Transverse colon (tissue), 4 donors: ENCODE data around the gene ZNF462. TPM values are rescaled to one million over a fixed set of nuclear protein-coding genes. Genes with fewer than 3 reads are reported as not detected.

ENCODE experiments used
- DNase-seq: peaks from one replicate; pipeline ENCODE4 v3.0.0-alpha.2; 2019
- H3K27ac ChIP-seq, 4 donors: fragments of 200-600 bp; sonication (generic); 2 replicates each; pipeline ENCODE4 v1.5.1; 2016 to 2018; ENCODE audit warnings: inconsistent platforms in 4 of 4
- H3K27me3 ChIP-seq: fragments of 200-600 bp; sonication (generic); 2 replicates; pipeline ENCODE4 v1.5.1; 2017; ENCODE audit warnings: inconsistent platforms
- H3K36me3 ChIP-seq, 4 donors: fragments of 200-600 bp; sonication (generic); 2 replicates each; pipeline ENCODE4 v1.5.1; 2017 to 2019; ENCODE audit warnings: inconsistent platforms in 4 of 4
- H3K4me1 ChIP-seq, 4 donors: fragments of 200-600 bp; sonication (generic); 2 replicates each; pipeline ENCODE4 v1.5.1; 2017 to 2020; ENCODE audit warnings: inconsistent platforms in 4 of 4
- H3K4me3 ChIP-seq, 4 donors: fragments of 200-600 bp; sonication (generic); 1 replicate in 1 of 4; 2 replicates in 3 of 4; pipeline versions ENCODE4 v1.5.1 to v1.6.1; 2017 to 2019; ENCODE audit warnings: inconsistent platforms in 4 of 4
- H3K9me3 ChIP-seq, 2 donors: fragments of 200-600 bp; sonication (generic); 2 replicates each; pipeline ENCODE4 v1.5.1; 2017 to 2019; ENCODE audit warnings: inconsistent platforms in 2 of 2
- EP300 ChIP-seq: sonication (generic); formaldehyde crosslinking; IDR thresholded peaks from one replicate; pipeline ENCODE4 v1.6.1; 2017; ENCODE audit warnings: antibody characterized with exemption, low read depth
- POLR2A ChIP-seq: fragments of 450-650 bp; IDR thresholded peaks from one replicate; pipeline ENCODE4 v1.6.1; 2016; ENCODE audit warnings: antibody characterized with exemption, mild to moderate bottlenecking, moderate library complexity
- POLR2AphosphoS5 ChIP-seq, 3 donors: sonication (generic); formaldehyde crosslinking; IDR thresholded peaks; one replicate each; pipeline ENCODE4 v1.6.1; 2016; ENCODE audit warnings: antibody characterized with exemption in 3 of 3
- WGBS, 2 donors: methylation state at CpG; one replicate each; pipeline ENCODE4 v1.1.5; 2018; ENCODE audit warnings: low coverage in 1 of 2; 5-methylcytosine and 5-hydroxymethylcytosine counted together
- in situ Hi-C, 4 donors: fragments of 200-750 bp; cut with MboI; loops; one replicate each; pipeline versions ENCODE4 v1.15.0 to v1.15.1; 2017; ENCODE audit warnings: low sequenced_read_pairs in 3 of 4, low pct_ligation_motif_present in 1 of 4, low pct_unique_long_range_greater_than_20kb in 1 of 4
- intact Hi-C: fragments of 100-400 bp; cut with DNase I; formaldehyde crosslinking; loops from one replicate; pipeline ENCODE4 v1.15.1; 2023; ENCODE audit warnings: low total_unique reads
- small RNA-seq, 4 donors: library from RNA; depleted of rRNA; stranded (forward); fragments of <200 nt; gene quantifications; one replicate each; pipeline ENCODE3, GENCODE V24; 2016
- total RNA-seq, 4 donors: library from RNA; depleted of rRNA; stranded (reverse); fragments of >200 nt; gene quantifications; one replicate each; pipeline ENCODE4 v1.1.0, GENCODE V29; 2016
- TF ChIP-seq, protein P1 (sequence below), 5 experiments: fragments of 200-600 bp in 3 of 5; fragments of 450-650 bp in 2 of 5; sonication (generic) in 3 of 5; IDR thresholded peaks; 1 replicate in 2 of 5; 2 replicates in 3 of 5; pipeline ENCODE4 v1.5.1; 2016 to 2017; ENCODE audit warnings: antibody characterized with exemption in 5 of 5, inconsistent platforms in 3 of 5, mild to moderate bottlenecking in 2 of 5, moderate library complexity in 1 of 5

The ZNF462 gene
- total RNA-seq, 4 donors from 2014 or later = 17.5 to 28.7 (median 22.9) TPM

- intact Hi-C loops = no loop called here
- WGBS, 2 donors = 67 to 71% methylated on average over 2 of the region's 2 CpGs
These were observed 197.1 kb downstream of the ZNF462 start for GRCh38 chr9:107060062-107060461.

More at GRCh38 chr9:107060062-107060461, 197.1 kb downstream of the ZNF462 start:
- Histone ChIP-seq H3K4me3 (no peak overlapping the region), H3K4me1 (no peaks in the 10 kb centered on the region), H3K9me3 (no peaks in the 10 kb centered on the region), H3K27me3 (no peaks in the 10 kb centered on the region), H3K27ac (no peak overlapping the region), H3K36me3 (no peaks in the 10 kb centered on the region)
- in situ Hi-C loops = no loop called here
- TF ChIP-seq, protein P1, sequence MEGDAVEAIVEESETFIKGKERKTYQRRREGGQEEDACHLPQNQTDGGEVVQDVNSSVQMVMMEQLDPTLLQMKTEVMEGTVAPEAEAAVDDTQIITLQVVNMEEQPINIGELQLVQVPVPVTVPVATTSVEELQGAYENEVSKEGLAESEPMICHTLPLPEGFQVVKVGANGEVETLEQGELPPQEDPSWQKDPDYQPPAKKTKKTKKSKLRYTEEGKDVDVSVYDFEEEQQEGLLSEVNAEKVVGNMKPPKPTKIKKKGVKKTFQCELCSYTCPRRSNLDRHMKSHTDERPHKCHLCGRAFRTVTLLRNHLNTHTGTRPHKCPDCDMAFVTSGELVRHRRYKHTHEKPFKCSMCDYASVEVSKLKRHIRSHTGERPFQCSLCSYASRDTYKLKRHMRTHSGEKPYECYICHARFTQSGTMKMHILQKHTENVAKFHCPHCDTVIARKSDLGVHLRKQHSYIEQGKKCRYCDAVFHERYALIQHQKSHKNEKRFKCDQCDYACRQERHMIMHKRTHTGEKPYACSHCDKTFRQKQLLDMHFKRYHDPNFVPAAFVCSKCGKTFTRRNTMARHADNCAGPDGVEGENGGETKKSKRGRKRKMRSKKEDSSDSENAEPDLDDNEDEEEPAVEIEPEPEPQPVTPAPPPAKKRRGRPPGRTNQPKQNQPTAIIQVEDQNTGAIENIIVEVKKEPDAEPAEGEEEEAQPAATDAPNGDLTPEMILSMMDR (IDR thresholded peaks at IDR 0.05) = no peak
- TF ChIP-seq POLR2AphosphoS5 (IDR thresholded peaks at IDR 0.05) (no peak), POLR2A (no peak), EP300 (no peak)
- DNase-seq = no peak

Small RNAs within 50 kb of the gene (small RNA-seq; reads per million reads assigned to genes)
- 0 reads per million in 4 donors for gene RNA5SP292
